Measurements from ENCODE around the gene TRHDE. TPM values are rescaled to one million over a fixed set of nuclear protein-coding genes. Genes with fewer than 3 reads are reported as not detected.

Gene TRHDE
- total RNA-seq, 1 donor from 2014 or later, result 40.4 TPM

GRCh38 chr12:72390146-72390545, 118.0 kb downstream of the TRHDE start:
- DNase-seq (ENCODE audit: low spot score in 2 of 2) (no peak), FAIRE-seq (no peak)

DNA sequence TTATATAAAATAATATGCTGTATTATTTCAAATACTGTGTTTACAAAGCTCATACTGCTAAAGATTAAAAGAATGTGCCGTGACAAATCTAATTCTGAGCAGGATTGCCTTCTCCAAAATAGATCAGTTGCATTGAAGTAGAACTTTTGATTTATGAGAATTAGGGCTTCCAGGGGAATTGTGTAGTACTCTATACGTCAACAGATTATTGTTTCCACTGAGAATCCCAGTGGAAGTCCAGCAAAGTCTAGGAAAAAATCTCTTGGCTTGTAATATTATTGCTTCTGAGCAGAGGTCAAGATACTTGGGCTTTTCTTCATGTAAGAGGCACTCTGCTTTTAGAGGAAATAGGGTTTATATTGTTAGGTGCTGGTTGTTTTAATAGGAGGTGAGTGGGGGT, 133.9 kb downstream of the TRHDE start:
- DNase-seq (ENCODE audit: low spot score in 2 of 2), result no peak
- FAIRE-seq, result no peak

DNA sequence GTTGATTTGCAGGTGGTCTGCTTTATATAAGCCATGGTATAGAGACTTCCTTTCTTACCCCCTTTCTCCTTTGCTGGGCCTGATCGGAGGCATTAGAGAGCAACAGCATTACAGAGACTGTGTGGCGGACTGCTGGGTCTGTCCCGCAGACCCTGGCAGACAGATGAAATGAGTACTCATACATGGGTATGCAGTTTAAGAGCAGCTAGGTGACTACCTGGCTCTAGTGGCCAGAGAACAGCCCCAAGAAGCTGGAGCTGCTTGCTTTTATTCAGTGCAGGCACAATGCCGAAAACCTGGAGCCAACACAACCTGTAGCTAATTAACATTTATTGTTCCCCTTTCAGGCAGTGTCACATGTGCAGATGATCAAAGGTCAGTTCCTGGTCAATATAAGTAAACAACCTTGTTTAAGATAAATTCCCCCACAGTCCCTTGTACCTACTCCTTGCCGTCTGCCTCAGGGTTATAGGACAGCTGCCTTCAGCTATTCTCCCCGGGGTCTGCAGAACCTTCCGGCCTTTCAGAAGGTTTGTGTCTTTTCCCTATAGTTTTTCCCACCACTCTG, 160.0 kb downstream of the TRHDE start:
- no peak for DNase-seq (ENCODE audit: low spot score in 2 of 2)
- FAIRE-seq, result no peak

DNA sequence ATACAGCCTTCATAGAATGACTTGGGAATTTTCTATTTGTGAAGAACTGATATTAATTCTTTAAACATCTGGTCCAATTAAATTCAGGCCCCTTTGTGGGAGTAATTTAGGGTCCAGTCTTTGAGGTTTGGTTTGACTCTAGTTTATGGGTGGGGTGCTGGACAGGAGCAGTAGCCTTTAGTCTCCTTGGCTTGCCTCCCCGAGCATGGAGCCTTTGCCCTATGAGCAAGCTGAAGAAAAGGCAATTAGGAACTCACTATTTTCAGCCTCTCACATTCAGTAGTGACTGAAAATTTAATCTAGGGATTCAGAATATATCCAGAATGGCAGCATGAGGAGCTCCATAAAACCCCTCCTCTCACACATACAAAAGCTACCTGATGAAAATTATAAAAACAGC, 161.1 kb downstream of the TRHDE start:
- no peak for DNase-seq (ENCODE audit: low spot score in 2 of 2)
- no peak for FAIRE-seq

DNA sequence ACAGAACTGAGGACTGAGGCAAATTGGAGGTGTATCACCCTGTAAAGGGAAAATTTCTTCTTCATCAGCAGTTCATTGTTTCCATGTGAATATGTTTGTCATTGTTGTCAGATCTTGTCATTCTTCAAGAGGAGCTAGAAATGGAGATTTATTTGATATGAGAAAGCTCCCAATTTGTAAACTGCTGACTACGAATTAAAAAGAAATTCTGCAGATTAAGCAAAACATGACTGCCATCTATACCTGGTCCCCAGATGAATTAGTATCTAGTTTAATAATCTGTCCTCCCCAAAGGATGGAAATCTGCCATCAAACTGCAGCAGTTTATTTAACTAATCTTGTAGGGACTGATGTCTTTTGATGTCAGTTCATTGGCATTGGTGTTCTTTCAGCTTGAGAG, 162.8 kb downstream of the TRHDE start:
- DNase-seq (ENCODE audit: low spot score in 2 of 2), result no peak
- FAIRE-seq, result no peak

DNA sequence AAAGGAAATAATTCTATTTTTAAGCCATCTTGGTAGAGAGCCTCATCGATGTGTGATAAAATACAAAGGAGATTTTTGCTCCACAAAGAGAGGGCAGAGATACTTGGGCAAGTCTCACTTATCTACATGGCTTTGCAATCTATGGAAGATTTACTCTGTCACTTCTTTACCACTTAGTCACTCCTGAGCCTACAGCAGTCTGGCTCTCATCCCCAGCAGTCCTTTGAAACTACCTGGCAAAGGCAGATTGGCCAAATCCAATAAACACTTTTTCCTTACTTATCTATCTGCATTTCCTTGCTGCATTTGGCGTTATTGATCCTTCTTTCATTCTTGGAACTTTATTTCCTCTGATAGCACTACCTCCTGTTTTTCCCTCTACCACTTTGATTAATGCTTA, 170.0 kb downstream of the TRHDE start:
- no peak for DNase-seq (ENCODE audit: low spot score in 2 of 2)
- FAIRE-seq, result no peak

DNA sequence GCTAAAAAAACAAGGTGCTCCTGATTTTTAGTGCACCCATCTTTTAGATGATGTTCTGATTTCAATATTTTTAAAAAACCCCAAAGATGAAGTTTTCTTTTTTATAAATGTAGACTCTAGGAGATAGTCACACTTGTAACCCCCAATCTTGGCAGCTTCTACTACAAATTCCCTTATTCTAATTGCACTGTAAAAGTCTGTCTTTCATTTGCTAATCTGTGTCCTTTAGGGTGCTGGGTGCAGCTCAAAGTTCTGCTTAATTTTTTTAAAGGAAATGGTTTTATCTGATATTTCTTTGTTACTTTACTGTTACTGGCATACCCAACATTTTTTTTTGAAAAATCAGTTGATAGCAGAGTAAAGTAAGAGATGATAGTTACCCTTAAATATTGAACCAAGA, 172.0 kb downstream of the TRHDE start:
- FAIRE-seq (no peak), DNase-seq (ENCODE audit: low spot score in 2 of 2) (no peak)

GRCh38 chr12:72444566-72444965, 172.4 kb downstream of the TRHDE start:
- no peak for FAIRE-seq
- no peak for DNase-seq (ENCODE audit: low spot score in 2 of 2)

DNA sequence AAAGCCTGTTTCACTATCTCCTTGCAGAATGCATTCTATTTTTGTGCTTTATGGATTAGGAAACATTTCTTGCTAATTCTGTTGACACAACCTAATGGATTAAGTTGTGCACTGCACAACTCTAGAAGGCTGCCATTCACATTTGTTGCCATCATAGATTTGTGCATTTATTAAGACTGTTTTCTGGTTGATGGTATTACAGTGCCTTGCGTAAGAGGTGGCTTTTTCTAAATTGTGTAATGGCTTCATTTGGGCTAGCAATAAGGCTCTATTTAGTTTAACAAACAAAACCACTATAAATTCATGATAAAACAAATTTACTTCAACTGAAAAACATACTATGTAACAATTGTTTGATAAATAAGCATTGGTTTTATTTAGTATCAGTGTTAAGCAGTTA, 175.9 kb downstream of the TRHDE start:
- DNase-seq (ENCODE audit: low spot score in 2 of 2) (no peak), FAIRE-seq (no peak)

- DNase-seq (ENCODE audit: low spot score in 2 of 2) (no peak), FAIRE-seq (no peak)
Observed at GRCh38 chr12:72448805-72449204, 176.6 kb downstream of the TRHDE start.

GRCh38 chr12:72453066-72453465, 180.9 kb downstream of the TRHDE start:
- DNase-seq (ENCODE audit: low spot score in 2 of 2) (no peak), FAIRE-seq (no peak)

- FAIRE-seq, result no peak
- no peak for DNase-seq (ENCODE audit: low spot score in 2 of 2)
Observed at GRCh38 chr12:72453550-72453949, 181.4 kb downstream of the TRHDE start.

GRCh38 chr12:72464471-72464870, 192.3 kb downstream of the TRHDE start:
- no peak for FAIRE-seq

GRCh38 chr12:72465155-72465554, 193.0 kb downstream of the TRHDE start:
- no peak for DNase-seq (ENCODE audit: low spot score in 2 of 2)
- no peak for FAIRE-seq

More at GRCh38 chr12:72464471-72464870, 192.3 kb downstream of the TRHDE start:
- no peak for DNase-seq (ENCODE audit: low spot score in 2 of 2)

DNA sequence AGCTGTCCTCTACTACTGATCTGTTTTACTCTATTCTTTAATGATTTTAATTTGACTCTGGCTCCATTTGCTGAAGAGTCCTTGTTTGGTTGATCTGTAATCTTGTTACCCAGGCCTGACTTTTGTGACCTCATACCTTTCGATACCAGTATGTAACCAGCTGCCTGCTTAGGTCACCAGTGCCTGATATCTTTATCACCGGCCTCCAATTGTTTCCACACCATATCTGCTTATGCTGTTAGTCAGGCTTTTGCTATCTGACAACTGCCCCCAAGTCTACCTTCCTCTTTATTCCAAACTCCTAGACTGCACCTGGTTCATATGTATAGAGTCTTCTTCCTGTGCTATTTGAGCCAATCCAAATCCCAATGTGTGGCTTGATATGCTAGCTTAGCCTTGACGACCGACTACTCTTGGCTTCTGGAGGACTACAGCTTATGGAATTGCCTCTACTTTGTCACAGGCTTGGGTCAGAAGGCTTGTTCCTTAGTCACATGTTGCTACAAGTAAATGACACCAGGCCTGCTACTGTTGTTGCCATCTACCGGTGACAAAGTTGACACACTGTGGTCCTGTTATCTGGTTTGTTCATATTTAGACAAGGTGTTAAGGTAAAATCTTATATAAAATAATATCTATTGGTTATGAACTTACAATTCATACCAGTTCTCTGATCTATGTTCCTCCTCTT, 193.9 kb downstream of the TRHDE start:
- DNase-seq (ENCODE audit: low spot score in 2 of 2) (no peak), FAIRE-seq (no peak)

- DNase-seq (ENCODE audit: low spot score in 2 of 2), result no peak
- no peak for FAIRE-seq
Observed at GRCh38 chr12:72467985-72468384, 195.8 kb downstream of the TRHDE start.

DNA sequence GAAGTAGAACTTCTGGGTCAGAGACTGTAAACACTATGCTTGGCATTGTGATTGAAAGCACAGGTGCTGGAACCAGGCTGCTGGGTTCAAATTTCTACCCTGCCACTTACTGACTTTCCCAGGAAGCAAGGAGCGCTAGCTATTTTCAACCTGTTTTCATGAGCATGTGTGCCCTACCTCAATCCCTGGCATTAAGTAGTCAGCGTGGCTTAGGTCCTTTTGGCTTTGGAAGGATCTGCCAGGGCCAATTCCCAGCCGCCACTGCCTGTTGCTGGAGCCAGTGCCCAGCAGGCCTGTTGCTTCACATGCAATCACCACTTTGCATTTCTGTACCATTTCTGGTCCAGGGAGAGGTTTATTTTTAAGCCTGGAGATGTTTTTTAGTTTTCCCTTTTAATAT, 196.3 kb downstream of the TRHDE start:
- DNase-seq (ENCODE audit: low spot score in 2 of 2), result no peak
- FAIRE-seq, result no peak

DNA sequence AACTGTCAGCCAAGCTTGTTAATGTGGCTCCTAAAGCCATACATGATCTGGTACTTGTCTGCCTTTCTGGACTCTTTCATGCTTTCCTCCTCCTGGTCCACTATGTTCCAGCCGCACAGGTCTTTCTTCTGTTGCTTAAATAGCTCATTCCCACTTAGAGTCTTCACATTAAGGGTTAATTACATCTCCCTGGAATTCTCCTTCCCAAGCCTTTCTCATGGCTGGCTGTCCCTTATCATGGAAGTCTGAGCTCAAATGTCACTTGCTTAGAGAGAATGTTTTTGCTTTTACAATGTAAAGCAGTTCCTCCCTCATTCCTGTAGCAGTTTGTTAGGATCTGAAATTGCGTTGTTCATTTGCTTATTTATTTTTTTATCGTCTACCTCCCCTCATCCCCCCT, 199.6 kb downstream of the TRHDE start:
- no peak for FAIRE-seq
- DNase-seq (ENCODE audit: low spot score in 2 of 2), result no peak

- no peak for FAIRE-seq
Observed at GRCh38 chr12:72472350-72472749, 200.2 kb downstream of the TRHDE start.

DNA sequence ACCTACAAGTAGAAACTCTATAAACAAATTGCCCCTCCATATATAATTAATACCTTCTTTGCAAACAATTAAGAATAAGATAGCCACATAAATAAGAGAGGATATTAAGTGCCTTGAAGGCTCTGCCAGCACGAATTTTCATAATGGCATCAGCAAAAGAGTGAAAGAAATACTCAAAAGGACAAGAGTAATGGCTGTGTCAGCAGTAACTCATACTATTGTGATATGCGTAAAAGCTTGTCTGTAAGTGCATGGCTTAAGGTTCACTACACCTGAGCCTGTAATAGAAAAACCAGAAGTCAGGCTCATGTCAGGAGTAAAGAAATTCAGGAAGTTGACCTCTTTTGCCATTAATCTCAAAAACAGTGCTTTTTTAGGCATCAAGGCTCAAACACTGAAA, 204.1 kb downstream of the TRHDE start:
- no peak for FAIRE-seq
- no peak for DNase-seq (ENCODE audit: low spot score in 2 of 2)

More at GRCh38 chr12:72472350-72472749, 200.2 kb downstream of the TRHDE start:
- no peak for DNase-seq (ENCODE audit: low spot score in 2 of 2)

- DNase-seq (ENCODE audit: low spot score in 2 of 2), result no peak
- no peak for FAIRE-seq
Observed at GRCh38 chr12:72485017-72485701, 213.0 kb downstream of the TRHDE start.

DNA sequence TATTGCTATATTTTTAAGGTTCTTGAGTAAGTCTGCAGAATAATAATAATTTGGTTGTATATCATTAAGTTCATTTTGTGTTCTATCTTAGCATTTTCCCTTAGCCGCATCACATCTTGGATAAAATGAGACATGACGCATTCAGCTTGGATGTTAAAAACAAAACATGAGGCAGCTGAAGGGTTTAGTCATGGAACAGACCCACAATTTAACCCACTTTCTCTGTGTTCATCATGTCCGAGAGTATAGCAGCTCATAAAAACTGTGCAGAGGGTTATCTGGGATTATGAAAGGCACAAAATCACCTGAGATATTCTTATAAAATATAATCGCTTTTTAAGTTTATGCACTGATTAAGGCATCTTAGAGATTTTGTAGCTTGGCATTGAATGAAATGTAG, 219.3 kb downstream of the TRHDE start:
- FAIRE-seq (no peak), DNase-seq (ENCODE audit: low spot score in 2 of 2) (no peak)
